GM18508 (cell line): ENCODE data around the gene MMP11.
"Not testable (repeated sequence)": the region's sequence is repeated elsewhere in the genome, so short reads cannot be mapped to it uniquely, and the experiment has no call there.

ENCODE experiments used
- ATAC-seq: cut with Tn5 transposase; IDR thresholded peaks from one replicate; pipeline ENCODE4 v1.9.1; 2021; ENCODE audit warnings: moderate number of reproducible peaks; ENCODE audit not compliant: insufficient read depth, unreplicated experiment

MMP11 gene, protein sequence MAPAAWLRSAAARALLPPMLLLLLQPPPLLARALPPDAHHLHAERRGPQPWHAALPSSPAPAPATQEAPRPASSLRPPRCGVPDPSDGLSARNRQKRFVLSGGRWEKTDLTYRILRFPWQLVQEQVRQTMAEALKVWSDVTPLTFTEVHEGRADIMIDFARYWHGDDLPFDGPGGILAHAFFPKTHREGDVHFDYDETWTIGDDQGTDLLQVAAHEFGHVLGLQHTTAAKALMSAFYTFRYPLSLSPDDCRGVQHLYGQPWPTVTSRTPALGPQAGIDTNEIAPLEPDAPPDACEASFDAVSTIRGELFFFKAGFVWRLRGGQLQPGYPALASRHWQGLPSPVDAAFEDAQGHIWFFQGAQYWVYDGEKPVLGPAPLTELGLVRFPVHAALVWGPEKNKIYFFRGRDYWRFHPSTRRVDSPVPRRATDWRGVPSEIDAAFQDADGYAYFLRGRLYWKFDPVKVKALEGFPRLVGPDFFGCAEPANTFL

DNA sequence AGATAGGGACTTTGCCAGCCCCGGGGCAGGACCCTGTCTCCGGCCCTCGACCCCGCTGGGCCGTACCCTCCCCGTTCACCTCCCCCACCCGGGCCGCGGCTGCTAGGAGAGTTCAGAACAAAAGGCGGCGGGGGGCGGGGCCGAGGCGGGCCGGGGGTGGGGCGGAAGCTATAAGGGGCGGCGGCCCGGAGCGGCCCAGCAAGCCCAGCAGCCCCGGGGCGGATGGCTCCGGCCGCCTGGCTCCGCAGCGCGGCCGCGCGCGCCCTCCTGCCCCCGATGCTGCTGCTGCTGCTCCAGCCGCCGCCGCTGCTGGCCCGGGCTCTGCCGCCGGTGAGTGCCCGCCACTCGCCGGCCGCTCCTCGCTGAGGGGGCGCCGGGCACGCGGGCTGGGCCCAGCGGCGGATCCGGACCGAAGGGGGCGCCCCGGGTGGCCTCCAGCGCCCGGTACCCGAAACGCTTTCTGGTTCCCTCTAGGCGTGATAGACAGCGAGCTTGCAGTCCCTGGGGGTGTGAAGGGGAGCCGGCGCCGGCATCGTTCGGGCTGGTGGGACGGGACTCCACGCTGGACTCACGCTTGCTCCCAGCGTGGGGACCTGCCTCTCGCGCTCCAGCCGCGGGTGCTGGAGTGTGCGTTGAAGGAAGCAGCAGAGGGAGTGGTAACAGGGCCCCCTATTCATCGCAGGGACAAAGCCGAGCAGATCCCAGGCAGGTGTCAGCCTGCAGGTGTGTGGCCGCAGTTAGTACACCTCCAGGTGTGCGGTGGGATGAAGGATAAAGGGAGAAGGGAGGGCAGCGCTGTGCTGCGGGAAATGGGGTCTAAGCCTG is at the start of gene MMP11:
MMP11 (plus strand) TSS at position 201 of the 825 bp plus-strand sequence; CDS start at position 223, 22 bp downstream.
- no peak for ATAC-seq

DNA sequence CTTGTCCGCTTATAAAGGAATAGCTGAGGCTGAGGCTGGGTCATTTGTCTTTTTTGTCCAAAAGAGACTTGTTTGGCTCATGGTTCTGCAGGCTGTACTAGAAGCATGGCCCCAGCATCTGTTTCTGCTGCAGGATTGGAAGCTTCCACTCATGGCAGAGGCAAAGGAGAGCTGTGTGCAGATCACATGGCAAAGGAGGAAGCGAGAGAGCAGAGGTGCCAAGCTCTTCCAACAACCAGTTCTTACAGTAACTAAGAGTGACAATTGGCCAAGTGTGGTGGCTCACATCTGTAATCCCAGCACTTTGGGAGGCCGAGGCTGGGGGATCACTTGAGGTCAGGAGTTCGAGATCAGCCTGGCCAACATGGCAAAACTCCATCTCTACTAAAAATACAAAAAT is 44.5 kb upstream of the MMP11 start:
- ATAC-seq: not testable (repeated sequence)

DNA sequence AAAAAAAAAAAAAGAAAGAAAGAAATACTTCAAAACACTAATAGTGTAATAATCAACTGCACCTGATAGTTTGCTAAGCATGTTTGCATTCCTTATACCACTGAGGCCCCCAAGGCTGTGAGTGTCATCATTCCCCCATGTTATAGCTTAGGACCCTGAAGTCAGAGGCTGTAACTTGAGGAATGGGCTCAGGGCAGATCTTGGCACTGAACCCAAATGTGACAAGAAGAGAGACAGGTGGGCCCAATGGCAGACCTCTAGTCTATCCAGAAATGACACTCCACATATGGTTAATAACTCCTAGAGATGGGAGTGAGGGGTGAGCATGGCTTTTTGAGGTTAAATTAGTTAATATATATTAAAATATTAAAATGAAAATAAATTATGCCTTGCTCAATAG is 35.0 kb upstream of the MMP11 start:
- no peak for ATAC-seq

DNA sequence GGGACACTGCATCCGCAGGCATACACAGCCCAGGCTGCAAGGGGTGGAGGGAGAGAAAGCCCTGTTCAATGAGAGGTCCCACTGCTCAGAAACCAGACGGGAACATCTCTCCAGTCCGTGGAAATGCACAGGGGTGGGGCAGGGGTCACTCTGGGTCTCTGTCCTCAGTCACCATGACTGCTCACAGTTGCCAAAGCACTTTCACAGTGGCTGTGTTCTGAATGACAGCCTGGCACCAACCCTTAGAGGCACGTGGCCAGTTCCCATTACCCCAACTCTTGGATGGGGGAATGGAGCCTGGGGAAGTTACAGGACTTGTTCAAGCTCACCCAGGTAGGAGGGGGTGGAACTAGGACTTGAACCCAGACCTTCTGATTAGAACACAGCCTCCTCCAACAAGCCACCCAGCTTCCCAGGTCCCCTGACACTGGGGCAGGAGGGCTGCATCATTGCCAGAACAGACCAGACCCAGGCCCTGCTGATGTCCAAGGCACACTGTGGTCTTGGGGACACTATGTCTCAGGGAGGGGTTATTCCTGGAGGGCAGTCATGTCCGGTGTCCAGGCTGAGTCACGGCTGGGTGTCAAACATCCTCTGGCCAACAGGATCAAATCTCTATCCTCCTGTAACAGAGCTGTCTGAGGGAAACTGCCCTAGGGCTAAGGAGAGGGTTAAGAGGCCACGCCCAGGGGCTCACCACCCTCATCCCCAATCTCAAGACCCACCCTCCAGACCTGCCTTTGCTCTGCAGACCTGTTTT is 30.0 kb upstream of the MMP11 start:
- no peak for ATAC-seq

DNA sequence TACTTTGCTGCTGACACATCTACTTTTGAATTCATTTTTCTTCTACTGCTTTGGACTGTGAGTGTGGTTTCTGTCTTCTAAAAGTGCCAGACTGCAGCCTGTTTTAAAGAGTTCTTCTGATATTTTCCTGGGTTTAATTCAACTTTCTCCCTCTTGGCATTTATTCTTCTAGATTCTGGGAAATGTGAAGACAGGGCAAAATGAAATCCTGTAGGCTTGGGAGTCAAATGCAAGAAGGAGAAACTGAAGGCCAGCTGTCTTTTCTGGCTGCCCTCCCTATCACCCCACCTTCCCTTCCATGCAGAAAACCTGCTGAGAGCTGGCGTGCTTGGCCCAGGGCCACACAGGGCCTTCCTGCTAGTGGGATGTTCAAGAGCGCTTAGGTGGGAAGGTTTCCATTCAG is 29.3 kb upstream of the MMP11 start:
- no peak for ATAC-seq

DNA sequence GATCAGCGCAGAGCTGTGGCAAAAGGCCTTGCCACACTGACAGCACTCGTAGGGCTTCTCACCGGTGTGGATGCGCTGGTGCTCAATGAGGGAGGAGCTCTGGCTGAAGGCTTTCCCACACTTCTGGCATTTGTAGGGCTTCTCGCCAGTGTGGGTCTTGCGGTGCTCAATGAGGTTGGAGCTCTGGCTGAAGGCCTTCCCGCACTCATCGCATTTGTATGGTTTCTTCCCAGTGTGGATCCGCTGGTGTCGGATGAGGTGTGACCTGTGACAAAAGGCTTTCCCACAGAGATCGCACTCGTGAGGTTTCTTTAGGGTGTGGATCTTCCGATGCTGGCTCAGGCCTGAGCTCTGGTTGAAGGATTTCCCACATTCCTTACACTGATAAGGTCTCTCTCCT is 28.6 kb upstream of the MMP11 start:
- no peak for ATAC-seq

DNA sequence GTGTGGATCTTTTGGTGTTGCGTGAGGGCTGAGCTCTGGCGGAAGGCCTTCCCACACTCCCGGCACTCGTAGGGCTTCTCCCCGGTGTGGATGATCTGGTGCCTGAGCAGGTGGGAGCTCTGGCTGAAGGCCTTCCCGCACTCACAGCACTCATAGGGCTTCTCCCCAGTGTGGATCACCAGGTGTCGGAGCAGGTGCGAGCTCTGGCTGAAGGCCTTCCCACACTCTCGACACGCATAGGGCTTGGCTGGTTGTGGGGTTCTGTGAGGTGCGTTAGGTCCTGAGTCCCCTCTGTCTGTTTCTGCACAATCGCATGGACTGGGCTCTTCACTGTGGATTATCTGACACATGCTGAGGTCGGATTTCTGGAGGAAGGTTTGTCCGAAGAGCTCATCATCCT is 28.2 kb upstream of the MMP11 start:
- no peak for ATAC-seq

DNA sequence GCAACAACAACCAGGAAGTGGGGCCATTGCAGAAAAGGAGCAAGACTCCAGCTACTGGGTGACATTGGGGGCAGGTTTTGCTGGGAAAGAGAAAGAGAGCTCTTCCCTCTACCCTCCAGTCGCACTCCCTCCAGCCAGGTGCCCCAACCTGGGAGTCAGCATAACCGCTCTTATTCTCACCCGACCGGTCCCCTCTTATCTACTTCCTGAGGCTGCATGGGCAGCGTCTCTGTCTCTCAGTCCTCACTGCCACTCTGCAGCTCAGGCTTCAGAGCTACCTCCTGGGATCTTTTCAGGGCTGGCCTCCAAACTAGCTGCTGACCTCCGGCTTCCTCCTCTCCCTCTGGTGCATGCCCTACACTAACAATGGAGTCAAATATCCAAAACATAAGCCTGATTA is 26.9 kb upstream of the MMP11 start:
- no peak for ATAC-seq

DNA sequence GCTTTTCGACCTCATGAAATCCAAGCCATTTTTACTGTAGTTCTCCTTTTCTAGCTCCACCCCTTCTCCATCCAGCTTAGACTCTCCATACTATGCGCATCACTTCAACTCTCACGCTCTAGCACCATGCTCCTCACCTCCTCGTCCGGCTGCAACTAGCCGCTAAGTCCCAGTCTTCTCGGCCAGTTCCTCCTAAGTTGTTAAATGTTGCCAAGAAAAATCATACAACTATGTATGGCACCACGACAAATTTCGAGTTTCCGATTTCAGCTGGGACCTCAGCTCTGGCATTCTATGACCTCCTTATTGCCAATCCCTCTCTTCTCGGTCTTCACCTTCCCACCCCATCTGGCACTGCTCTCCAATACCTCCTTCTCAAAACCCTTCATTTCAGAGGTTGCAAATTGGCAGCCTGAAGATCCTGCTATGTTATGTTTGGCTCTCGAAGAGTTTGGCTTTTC is 22.8 kb upstream of the MMP11 start:
- no peak for ATAC-seq

DNA sequence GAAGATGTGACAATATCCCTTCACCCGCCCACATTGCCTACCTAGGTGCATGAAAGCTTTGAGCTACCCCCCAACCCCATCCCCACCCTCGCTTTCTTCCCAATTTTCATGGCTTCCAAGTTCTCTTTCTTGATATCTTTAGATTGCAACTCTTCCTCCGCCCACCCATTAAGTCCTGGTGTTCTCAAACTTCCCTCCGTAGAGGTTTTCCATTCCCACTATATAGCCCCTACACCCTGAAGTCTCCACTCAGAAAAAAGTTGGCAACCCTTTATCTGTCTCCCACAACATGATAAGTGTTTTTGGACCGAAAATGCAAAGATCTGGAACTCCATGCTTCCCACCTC is 22.3 kb upstream of the MMP11 start:
- ATAC-seq: no peak

DNA sequence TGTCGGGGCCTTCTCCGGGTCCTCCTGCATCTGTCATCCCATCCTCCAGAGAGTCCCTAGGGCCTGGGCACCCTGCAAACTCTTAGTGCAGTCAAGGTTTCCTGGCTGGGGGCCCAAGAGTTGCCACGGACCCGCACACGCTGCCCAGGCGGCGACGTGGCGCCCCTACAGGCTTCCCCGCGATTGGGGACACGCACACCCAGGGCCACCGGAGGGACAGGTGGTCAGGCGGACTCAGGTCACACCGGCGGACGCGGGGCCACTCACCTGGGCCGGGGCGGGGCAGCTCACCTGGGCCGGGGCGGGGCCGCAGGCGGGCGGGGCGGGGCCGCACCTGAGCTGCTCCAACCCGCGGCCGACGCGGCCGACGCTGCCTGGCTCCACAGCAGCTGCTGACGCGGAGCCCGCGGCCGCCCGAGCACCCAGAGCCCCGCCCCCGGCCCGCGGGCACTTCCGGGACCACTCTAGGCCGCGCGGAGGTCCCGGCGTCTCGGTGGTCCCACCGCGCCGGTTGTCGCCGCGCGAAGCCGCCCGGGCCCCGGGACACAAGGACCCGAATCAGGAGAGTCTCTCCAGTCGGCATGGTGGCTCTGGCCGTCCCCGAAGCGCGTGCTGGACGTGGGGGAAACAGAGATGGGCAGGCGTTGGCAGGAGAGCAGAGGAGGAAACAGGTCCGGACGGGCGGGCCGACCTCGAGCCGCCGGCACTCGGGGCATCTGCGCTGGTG is 21.8 kb upstream of the MMP11 start, which contains the start of gene ZNF70:
ZNF70 (minus strand) TSS at position 399 of the 727 bp plus-strand sequence. CDS start 5,972 bp downstream, outside the sequence.
- no peak for ATAC-seq

DNA sequence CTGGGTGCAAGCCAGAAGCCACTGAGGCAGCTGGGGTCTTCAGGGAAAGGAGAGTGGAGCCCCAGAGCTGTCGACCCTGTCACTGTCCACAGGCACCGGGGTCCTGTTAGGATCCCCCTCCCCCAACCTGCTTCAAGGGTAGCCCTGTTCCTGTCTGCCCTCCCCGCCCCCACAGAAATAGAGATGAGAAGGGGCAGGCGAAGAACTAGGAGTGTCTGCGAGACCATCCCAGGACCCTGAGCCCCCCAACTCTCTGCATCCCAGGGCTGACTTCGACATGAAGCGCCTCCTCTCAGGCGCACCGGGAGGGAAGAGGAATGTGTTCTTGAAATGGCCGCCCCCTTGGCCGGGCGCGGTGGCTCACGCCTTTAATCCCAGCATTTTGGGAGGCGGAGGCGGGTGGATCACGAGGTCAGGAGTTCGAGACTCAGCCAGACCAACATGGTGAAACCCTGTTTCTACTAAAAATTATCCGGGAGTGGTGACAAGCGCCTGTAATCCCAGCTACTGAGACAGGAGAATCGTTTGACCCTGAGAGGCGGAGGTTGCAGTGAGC is 21.1 kb upstream of the MMP11 start:
- no peak for ATAC-seq

DNA sequence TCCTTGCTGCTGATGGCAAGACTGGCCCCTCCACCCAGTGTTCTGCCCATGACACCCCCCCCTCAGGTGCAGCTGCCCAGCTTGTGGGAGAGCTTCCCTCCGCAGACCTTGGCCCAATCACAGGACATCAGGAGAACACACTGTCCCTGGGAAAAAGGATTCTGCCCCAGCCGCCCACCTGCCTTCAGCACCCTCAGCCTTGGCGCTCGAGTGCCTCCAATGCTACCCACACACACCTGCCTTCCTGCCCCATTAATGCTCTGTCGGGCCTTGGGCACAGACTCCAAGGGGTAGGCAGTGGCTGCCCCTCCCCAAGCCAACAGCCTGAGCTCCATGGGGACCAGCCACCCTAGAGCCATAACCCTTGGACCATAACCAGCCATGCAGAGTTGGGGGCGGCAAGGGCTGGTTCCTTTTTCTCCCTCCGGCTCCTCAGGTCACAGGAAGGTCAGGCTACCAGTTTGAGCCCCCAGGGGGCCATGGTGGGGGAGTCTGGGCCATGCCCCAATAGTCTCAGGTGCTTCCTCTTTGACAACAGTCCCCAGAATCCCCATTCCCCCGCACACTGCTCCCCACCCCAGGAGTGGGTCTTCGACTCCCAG is 20.5 kb upstream of the MMP11 start:
- no peak for ATAC-seq

DNA sequence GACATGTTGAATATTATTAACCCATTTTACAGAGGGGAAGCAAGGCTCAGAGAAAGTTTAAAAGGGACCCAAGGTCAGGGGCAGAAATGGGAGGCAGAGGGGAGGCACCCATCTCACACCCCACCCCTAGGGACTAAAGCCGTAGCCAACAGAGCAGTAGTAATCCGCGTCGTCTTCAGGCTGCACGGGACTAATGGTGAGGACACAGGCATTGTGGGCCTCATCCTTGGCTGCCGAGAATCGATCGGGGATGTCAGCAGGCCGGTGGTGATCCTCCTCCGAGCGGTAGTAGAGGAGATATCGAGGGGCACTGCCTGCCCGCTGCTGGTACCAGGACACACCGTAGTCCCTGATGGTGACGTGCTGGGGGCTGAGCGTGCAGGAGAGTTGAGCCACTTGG is 19.9 kb upstream of the MMP11 start:
- ATAC-seq: no peak

DNA sequence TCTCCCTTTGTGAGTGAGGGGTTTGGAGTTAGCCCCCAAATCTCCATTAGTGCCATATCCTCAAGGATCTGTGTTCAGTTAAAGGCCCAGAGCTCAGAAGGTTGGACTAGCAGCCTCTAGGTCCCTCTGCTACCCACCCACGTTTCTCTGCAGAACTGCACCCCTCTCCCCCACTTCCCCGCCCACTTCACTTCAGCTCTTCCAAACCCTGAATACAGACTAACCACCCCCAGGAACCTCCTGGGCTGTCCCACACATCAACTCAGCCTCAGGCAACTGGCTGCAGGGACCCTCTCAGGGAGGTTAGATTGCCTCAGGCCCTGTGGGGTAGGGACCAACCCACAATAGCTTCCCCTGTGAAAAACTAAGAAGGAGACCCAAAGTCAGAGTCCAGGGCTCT is 19.3 kb upstream of the MMP11 start:
- no peak for ATAC-seq

DNA sequence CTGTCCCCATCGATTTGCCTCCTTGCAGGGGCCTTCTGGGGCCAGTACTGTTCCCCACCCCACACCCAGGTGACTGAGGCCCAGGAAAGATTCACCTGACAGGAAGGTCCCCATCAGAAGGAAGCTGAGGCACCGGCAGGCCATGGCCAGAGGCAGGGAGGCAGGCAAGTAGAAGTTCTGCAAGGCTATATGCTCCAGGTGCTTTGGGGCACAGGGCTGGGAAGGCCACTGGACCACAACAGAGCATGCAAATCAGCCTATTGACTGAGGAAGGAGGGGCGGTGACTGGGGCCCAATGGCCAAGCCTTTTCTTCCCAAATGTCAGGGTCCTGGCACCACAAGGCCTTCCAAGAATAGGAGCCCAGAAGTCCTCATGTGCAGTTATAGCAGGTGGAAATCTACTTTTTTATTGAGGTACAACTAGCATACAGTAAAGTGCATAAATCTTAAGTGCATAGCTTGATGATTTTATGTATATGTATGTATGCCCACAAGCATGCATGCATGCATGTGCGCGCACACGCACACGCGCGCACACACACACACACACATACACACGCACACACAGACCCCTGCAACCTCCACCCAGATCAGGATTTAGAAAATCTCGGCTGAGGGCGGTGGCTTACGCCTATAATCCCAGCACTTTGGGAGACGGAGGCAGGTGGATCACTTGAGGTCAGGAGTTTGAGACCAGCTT is 18.3 kb upstream of the MMP11 start, which contains the start of gene VPREB3:
VPREB3 (minus strand) TSS at position 206 of the 700 bp plus-strand sequence; CDS start at position 144, 62 bp downstream.
- ATAC-seq: no peak

DNA sequence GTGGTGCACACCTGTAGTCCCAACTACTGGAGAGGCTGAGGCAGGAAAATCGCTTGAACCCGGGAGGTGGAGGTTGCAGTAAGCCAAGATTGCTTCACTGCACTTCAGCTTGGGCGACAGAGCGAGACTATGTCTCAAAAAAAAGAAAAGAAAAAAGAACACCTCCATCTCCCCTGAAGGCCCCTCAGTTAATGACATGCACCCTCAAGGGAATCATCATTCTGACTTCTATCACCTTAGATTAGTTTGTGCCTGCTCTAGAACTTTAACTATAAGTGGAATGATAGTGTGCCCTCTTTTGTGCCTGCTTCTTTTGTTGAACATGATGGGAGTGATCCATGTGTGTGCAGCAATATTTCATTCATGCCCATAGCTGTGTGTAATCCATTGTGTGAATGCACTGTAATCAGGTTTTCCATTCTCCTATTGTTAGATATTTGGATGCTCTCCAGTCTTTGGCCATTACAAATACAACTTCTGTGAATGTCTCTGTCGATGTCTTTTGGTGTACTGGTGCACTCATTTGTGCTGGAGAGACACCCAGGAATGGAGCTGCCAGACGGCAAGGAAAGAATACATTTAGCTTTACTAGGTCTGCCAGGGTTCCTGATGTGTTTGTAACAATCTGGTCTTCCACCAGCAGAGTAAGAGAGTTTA is 17.5 kb upstream of the MMP11 start:
- no peak for ATAC-seq

DNA sequence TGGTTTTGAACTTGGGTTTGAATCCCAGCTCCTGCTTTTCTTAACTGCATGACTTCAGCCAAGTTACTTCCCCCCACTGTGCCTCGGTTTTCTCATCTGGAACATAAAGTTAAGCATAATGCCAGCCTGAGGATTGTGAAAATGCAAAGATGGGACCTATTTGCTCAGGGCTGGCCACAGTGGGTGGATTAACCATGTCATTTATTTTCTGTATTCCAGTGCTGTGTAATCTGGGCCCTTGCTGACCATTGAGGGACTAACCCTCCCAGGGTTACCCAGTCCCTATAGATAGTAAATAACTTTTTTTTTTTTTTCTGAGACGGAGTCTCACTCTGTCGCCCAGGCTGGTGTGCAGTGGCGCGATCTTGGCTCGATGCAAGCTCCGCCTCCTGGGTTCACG is 16.9 kb upstream of the MMP11 start:
- ATAC-seq: no peak
